IMR-90 (cell line): ENCODE data around the gene PLXDC2. TPM values are rescaled to one million over a fixed set of nuclear protein-coding genes. Genes with fewer than 3 reads are reported as not detected.

ENCODE experiments used
- ATAC-seq: fragments of 200-7000 bp; cut with Tn5 transposase; 2 replicates; pipeline ENCODE4 v1.9.1; 2020; ENCODE audit warnings: low read depth, mild to moderate bottlenecking, moderate library complexity
- BruUV-seq: library from RNA; stranded (reverse); fragments of 400-500 nt; replicated peaks from 2 replicates; lab custom pipeline; 2021; lab: Mats Ljungman, UMichigan
- CTCF ChIA-PET: fragments of 300-600 bp; formaldehyde crosslinking; extraction: SDS; loops from one replicate; lab custom pipeline; 2021; ENCODE audit warnings: antibody characterized with exemption; lab: Yijun Ruan, JAX
- POLR2A ChIA-PET: fragments of 300-600 bp; sonication (Branson Sonifier 250); formaldehyde crosslinking; loops from one replicate; lab custom pipeline; 2022; ENCODE audit warnings: antibody characterized with exemption; ENCODE audit not compliant: unreplicated experiment; lab: Charles Lee
- DNase-seq: peaks from one replicate; pipeline ENCODE4 v3.0.0; 2013
- H2AFZ ChIP-seq: replicated peaks from 2 replicates; pipeline ENCODE3; 2013; ENCODE audit warnings: low read length, mild to moderate bottlenecking; ENCODE audit not compliant: poor library complexity
- H2AK5ac ChIP-seq: 2 replicates; pipeline ENCODE4 v1.6.1; 2013; ENCODE audit warnings: low read depth, low read length, inconsistent platforms
- H2AK9ac ChIP-seq: replicated peaks from 2 replicates; pipeline ENCODE3; 2013; ENCODE audit warnings: mild to moderate bottlenecking, low read depth, low read length, moderate library complexity; ENCODE audit not compliant: poor library complexity
- H2BK120ac ChIP-seq: 2 replicates; pipeline ENCODE4 v1.6.1; 2013; ENCODE audit warnings: low read depth, low read length, inconsistent platforms
- H2BK15ac ChIP-seq: 3 replicates; pipeline ENCODE4 v1.6.1; 2013; ENCODE audit warnings: low read depth, low read length, inconsistent platforms
- H2BK20ac ChIP-seq: 2 replicates; pipeline ENCODE4 v1.6.1; 2013; ENCODE audit warnings: low read depth, mild to moderate bottlenecking, inconsistent platforms, low read length, moderate library complexity
- H2BK5ac ChIP-seq: 2 replicates; pipeline ENCODE4 v1.6.1; 2013; ENCODE audit warnings: mild to moderate bottlenecking, low read depth, low read length, inconsistent platforms; ENCODE audit not compliant: poor library complexity, severe bottlenecking
- H3K14ac ChIP-seq: replicated peaks from 2 replicates; pipeline ENCODE4 v1.6.1; 2013; ENCODE audit warnings: low read depth, low read length, inconsistent platforms
- H3K18ac ChIP-seq: 2 replicates; pipeline ENCODE4 v1.6.1; 2013; ENCODE audit warnings: low read depth, low read length, control low read depth
- H3K23ac ChIP-seq: 2 replicates; pipeline ENCODE4 v1.6.1; 2013; ENCODE audit warnings: low read depth, low read length, inconsistent platforms
- H3K27ac ChIP-seq: 2 replicates; pipeline ENCODE4 v1.5.1; 2013; ENCODE audit warnings: mild to moderate bottlenecking, control low read depth, low read length; ENCODE audit not compliant: insufficient read depth
- H3K27me3 ChIP-seq: 2 replicates; pipeline ENCODE4 v1.6.1; 2013; ENCODE audit warnings: low read length; ENCODE audit not compliant: control insufficient read depth, insufficient read depth
- H3K36me3 ChIP-seq: 2 replicates; pipeline ENCODE4 v1.6.1; 2013; ENCODE audit warnings: low read length, mixed read lengths; ENCODE audit not compliant: control insufficient read depth, insufficient read depth
- H3K4ac ChIP-seq: 2 replicates; pipeline ENCODE4 v1.6.1; 2013; ENCODE audit warnings: low read depth, low read length, inconsistent platforms
- H3K4me1 ChIP-seq: 2 replicates; pipeline ENCODE4 v1.6.1; 2013; ENCODE audit warnings: low read length, mixed read lengths; ENCODE audit not compliant: control insufficient read depth, insufficient read depth
- H3K4me2 ChIP-seq: 2 replicates; pipeline ENCODE4 v1.6.1; 2013; ENCODE audit warnings: low read depth, mild to moderate bottlenecking, control low read depth, low read length, moderate library complexity
- H3K4me3 ChIP-seq: 2 replicates; pipeline ENCODE4 v1.5.1; 2013; ENCODE audit warnings: low read depth, mild to moderate bottlenecking, control low read depth, low read length, moderate library complexity; ENCODE audit not compliant: insufficient read depth
- H3K56ac ChIP-seq: 2 replicates; pipeline ENCODE4 v1.6.1; 2013; ENCODE audit warnings: low read length, inconsistent platforms; ENCODE audit not compliant: insufficient read depth; ENCODE audit errors: extremely low read depth
- H3K79me1 ChIP-seq, 2 experiments: 2 replicates each; pipeline ENCODE4 v1.6.1; 2013; ENCODE audit warnings: low read length in 2 of 2, inconsistent platforms in 1 of 2, low read depth in 1 of 2
- H3K9ac ChIP-seq: 2 replicates; pipeline ENCODE4 v1.6.1; 2013; ENCODE audit warnings: low read depth, low read length, control low read depth
- H3K9me1 ChIP-seq: 2 replicates; pipeline ENCODE4 v1.6.1; 2013; ENCODE audit warnings: low read length, inconsistent platforms; ENCODE audit not compliant: insufficient read depth
- H3K9me3 ChIP-seq: 2 replicates; pipeline ENCODE4 v1.6.1; 2013; ENCODE audit warnings: low read length; ENCODE audit not compliant: control insufficient read depth, insufficient read depth
- H4K20me1 ChIP-seq: 2 replicates; pipeline ENCODE4 v1.6.1; 2013; ENCODE audit warnings: low read length, inconsistent platforms; ENCODE audit not compliant: insufficient read depth
- H4K5ac ChIP-seq: 2 replicates; pipeline ENCODE4 v1.6.1; 2013; ENCODE audit warnings: mild to moderate bottlenecking, low read depth, low read length, control low read depth
- H4K8ac ChIP-seq, 2 experiments: 2 replicates each; pipeline ENCODE4 v1.6.1; 2013; ENCODE audit warnings: low read depth in 2 of 2, low read length in 2 of 2, control low read depth in 1 of 2, inconsistent platforms in 1 of 2
- H4K91ac ChIP-seq: 2 replicates; pipeline ENCODE4 v1.6.1; 2013; ENCODE audit warnings: low read depth, low read length, inconsistent platforms; ENCODE audit not compliant: insufficient read depth
- CHD1 ChIP-seq: IDR thresholded peaks from 2 replicates; pipeline ENCODE4 v1.6.1; 2012; ENCODE audit warnings: low read depth, low read length, improper control_type of control experiment
- FOS ChIP-seq: fragments of 150-350 bp; IDR thresholded peaks from 2 replicates; pipeline ENCODE4 v1.6.1; 2016; ENCODE audit warnings: low read depth, low read length
- MAZ ChIP-seq: IDR thresholded peaks from 2 replicates; pipeline ENCODE4 v1.6.1; 2012; ENCODE audit warnings: low read depth, mild to moderate bottlenecking, low read length, improper control_type of control experiment, moderate library complexity, borderline replicate concordance
- SMC3 ChIP-seq: fragments of 150-350 bp; IDR thresholded peaks from 2 replicates; pipeline ENCODE4 v1.6.1; 2016; ENCODE audit warnings: low read depth, mild to moderate bottlenecking, antibody characterized with exemption, low read length, moderate library complexity
- USF2 ChIP-seq: fragments of 150-350 bp; IDR thresholded peaks from 2 replicates; pipeline ENCODE4 v1.6.1; 2017; ENCODE audit warnings: mild to moderate bottlenecking, antibody characterized with exemption, low read length, low read depth
- WGBS, 2 experiments: methylation state at CpG; one replicate each; pipeline versions ENCODE4 v1.1.5 to v1.1.7; 2013; ENCODE audit warnings: missing lambda C conversion rate in 2 of 2; ENCODE audit not compliant: insufficient read length in 1 of 2; ENCODE audit errors: extremely low coverage in 2 of 2; 5-methylcytosine and 5-hydroxymethylcytosine counted together
- dilution Hi-C: fragments of 300-500 bp; cut with HindIII; formaldehyde crosslinking; loops from one replicate; pipeline ENCODE4 v1.14.3; 2018; ENCODE audit warnings: low sequenced_read_pairs; ENCODE audit not compliant: unreplicated experiment
- in situ Hi-C: fragments of 300-500 bp; cut with MboI; formaldehyde crosslinking; loops from 3 replicates; pipeline ENCODE4 v1.14.3; 2019; ENCODE audit warnings: low sequenced_read_pairs, inconsistent platforms, mixed read lengths
- intact Hi-C: fragments of 100-400 bp; cut with micrococcal nuclease; formaldehyde crosslinking; loops from 2 replicates; pipeline ENCODE4 v1.10.0; 2022
- polyA plus RNA-seq, 3 experiments: library from polyadenylated mRNA; depleted of rRNA; stranded (reverse); fragments of >200 nt; gene quantifications; 2 replicates each; pipeline ENCODE4 v1.2.3, GENCODE V29; 2012; ENCODE audit warnings: low replicate concordance in 1 of 3
- total RNA-seq: library from RNA; depleted of rRNA; stranded (reverse); fragments of >200 nt; gene quantifications from 2 replicates; pipeline ENCODE4 v1.2.3, GENCODE V29; 2012

The PLXDC2 gene
- total and polyA plus RNA-seq, 2 of the 4 experiments (the other 2 are of a cell fraction) = 3.2 to 6.1 TPM

GRCh38 chr10:20302033-20302432, 485.8 kb downstream of the PLXDC2 start:
- Histone ChIP-seq H3K18ac (no peak overlapping the region), H2AFZ (no peak overlapping the region), H3K4me3 (no peak overlapping the region), H3K9me1 (no peaks in the 10 kb centered on the region), H4K91ac (no peak overlapping the region), H2BK15ac (no peak overlapping the region), H3K79me1 (no peaks in the 10 kb centered on the region), H2BK20ac (no peak overlapping the region), H2AK9ac (no peak overlapping the region), H3K36me3 (no peaks in the 10 kb centered on the region), H3K9me3 (peaks cover 6% of the 10 kb centered on the region; the same call in 1 of the 2 replicates), H4K8ac (no peak overlapping the region), H3K4me1 (no peaks in the 10 kb centered on the region; the same call in 1 of the 2 replicates), H3K9ac (no peak overlapping the region), H3K23ac (no peak overlapping the region), H3K27me3 (no peaks in the 10 kb centered on the region), H3K27ac (no peak overlapping the region), H2BK120ac (no peak overlapping the region), H2BK5ac (no peak overlapping the region), H3K14ac (no peak overlapping the region), H3K4ac (no peak overlapping the region), H4K20me1 (no peaks in the 10 kb centered on the region), H3K56ac (no peak overlapping the region), H3K4me2 (no peak overlapping the region), H4K5ac (no peak overlapping the region), H2AK5ac (no peak overlapping the region)
- WGBS, 2 experiments = no CpG with 5 or more reads among the region's 2 CpGs
- dilution Hi-C loops (no loop called here), intact Hi-C loops (no loop called here), in situ Hi-C loops (no loop called here)
- ATAC-seq = no peak
- BruUV-seq = no TSS peak
- no peak for DNase-seq
- POLR2A ChIA-PET = no interaction called here
- no peak for TF ChIP-seq MAZ
- no peak for TF ChIP-seq FOS
- no peak for TF ChIP-seq USF2
- TF ChIP-seq SMC3 = no peak
- TF ChIP-seq CHD1 = no peak
- CTCF ChIA-PET = no interaction called here
